Body of pancreas (tissue), 4 donors: ENCODE data around the gene THG1L. TPM values are rescaled to one million over a fixed set of nuclear protein-coding genes. Genes with fewer than 3 reads are reported as not detected.

Source experiments
- ATAC-seq: fragments of 150-250 bp; one replicate; pipeline ENCODE4 v1.9.1; 2016
- DNase-seq, 4 donors: peaks; one replicate each; pipeline ENCODE4 v3.0.0-alpha.2; 2019
- H3K27ac ChIP-seq, 4 donors: fragments of 200-600 bp; sonication (generic); 1 replicate in 3 of 4; 2 replicates in 1 of 4; pipeline versions ENCODE4 v1.5.1 to v1.6.1; 2016 to 2019; ENCODE audit warnings: mild to moderate bottlenecking in 1 of 4, mixed read lengths in 1 of 4, moderate library complexity in 1 of 4
- H3K27me3 ChIP-seq, 2 donors: fragments of 200-600 bp; sonication (generic); one replicate each; pipeline ENCODE4 v1.6.0; 2016; ENCODE audit warnings: mild to moderate bottlenecking in 1 of 2
- H3K36me3 ChIP-seq, 2 donors: fragments of 200-600 bp; sonication (generic); replicated peaks in 1 of 2; 2 replicates each; pipeline ENCODE4 v1.5.1; 2016; ENCODE audit warnings: low read depth in 2 of 2; ENCODE audit not compliant: insufficient read depth in 1 of 2
- H3K4me1 ChIP-seq: fragments of 200-600 bp; sonication (generic); one replicate; pipeline ENCODE4 v1.6.0; 2016
- H3K4me3 ChIP-seq, 2 donors: fragments of 200-600 bp; sonication (generic); 1 replicate in 1 of 2; 2 replicates in 1 of 2; pipeline ENCODE4 v1.5.1; 2016 to 2019
- H3K9me3 ChIP-seq, 3 donors: fragments of 200-600 bp; sonication (generic); 1 replicate in 2 of 3; 2 replicates in 1 of 3; pipeline ENCODE4 v1.5.1; 2016
- POLR2A ChIP-seq, 3 donors: fragments of 450-650 bp; IDR thresholded peaks; one replicate each; pipeline ENCODE4 v1.6.1; 2016; ENCODE audit warnings: antibody characterized with exemption in 3 of 3, mild to moderate bottlenecking in 2 of 3
- WGBS, 2 donors: methylation state at CpG; one replicate each; pipeline ENCODE4 v1.1.5; 2017; 5-methylcytosine and 5-hydroxymethylcytosine counted together
- intact Hi-C: fragments of 100-400 bp; cut with DNase I; formaldehyde crosslinking; loops from one replicate; pipeline ENCODE4 v1.15.1; 2023
- total RNA-seq, 2 donors: library from RNA; depleted of rRNA; stranded (reverse); fragments of >200 nt; gene quantifications; one replicate each; pipeline ENCODE4 v1.1.0, GENCODE V29; 2016
- TF ChIP-seq, protein P1 (sequence below), 7 experiments: fragments of 450-650 bp in 4 of 7; fragments of 200-600 bp in 3 of 7; sonication (generic) in 3 of 7; IDR thresholded peaks; one replicate each; pipeline ENCODE4 v1.5.1; 2016 to 2019; ENCODE audit warnings: antibody characterized with exemption in 7 of 7

Gene THG1L
- total RNA-seq, 2 donors from 2014 or later: 4.4 to 12.5 TPM

DNA sequence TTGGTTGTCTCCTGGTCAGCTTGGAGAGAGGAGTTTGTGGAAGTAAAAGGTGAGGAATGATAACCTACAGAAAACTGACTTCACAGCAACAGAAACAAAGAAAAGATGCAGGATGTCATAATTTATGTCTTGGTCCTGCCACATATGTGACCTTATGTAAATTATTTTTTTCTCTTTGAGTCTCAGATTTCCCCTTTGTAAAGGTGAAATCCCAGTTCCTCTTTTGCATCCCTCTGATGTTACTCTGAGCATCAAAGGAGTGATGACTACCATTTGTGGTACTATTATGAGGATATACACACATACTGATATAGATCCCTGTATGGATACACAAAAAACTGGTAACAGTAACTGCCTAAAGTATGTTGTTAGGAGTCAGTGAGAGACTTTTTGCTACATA is 1.4 kb upstream of the THG1L start:
- Histone ChIP-seq H3K4me3 (no peak overlapping the region), H3K27ac (no peak overlapping the region), H3K36me3 (peaks cover 0 to 3% of the 10 kb centered on the region in 2 donors), H3K9me3 (no peaks in the 10 kb centered on the region), H3K4me1 (peaks cover 8% of the 10 kb centered on the region), H3K27me3 (no peaks in the 10 kb centered on the region)
- DNase-seq: no peak
- no peak for ATAC-seq
- intact Hi-C loops: no loop called here
- TF ChIP-seq POLR2A (IDR thresholded peaks at IDR 0.05): no peak
- TF ChIP-seq, protein P1, sequence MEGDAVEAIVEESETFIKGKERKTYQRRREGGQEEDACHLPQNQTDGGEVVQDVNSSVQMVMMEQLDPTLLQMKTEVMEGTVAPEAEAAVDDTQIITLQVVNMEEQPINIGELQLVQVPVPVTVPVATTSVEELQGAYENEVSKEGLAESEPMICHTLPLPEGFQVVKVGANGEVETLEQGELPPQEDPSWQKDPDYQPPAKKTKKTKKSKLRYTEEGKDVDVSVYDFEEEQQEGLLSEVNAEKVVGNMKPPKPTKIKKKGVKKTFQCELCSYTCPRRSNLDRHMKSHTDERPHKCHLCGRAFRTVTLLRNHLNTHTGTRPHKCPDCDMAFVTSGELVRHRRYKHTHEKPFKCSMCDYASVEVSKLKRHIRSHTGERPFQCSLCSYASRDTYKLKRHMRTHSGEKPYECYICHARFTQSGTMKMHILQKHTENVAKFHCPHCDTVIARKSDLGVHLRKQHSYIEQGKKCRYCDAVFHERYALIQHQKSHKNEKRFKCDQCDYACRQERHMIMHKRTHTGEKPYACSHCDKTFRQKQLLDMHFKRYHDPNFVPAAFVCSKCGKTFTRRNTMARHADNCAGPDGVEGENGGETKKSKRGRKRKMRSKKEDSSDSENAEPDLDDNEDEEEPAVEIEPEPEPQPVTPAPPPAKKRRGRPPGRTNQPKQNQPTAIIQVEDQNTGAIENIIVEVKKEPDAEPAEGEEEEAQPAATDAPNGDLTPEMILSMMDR (IDR thresholded peaks at IDR 0.05): no peak

DNA sequence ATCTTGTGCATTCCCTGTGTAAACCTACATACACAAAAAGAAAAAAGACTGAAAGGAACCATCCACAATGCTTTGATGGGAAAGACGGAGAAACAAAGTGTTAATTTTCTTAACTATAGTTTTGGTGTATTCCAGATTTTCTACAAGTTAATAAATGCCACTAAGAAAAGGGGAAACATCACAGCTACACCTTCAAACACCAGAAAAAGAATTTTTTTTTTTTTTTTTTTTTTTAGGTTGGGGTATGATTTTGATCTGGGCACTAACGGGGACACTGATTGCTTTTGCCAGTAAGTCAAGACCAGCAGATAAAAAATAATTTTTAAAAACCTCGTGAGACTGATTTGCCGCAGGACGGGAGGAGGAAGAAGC is 334 bp upstream of the THG1L start:
- H3K27ac ChIP-seq: peak overlapping the region in 3 of 4 donors; percentile 79 to 95 (median 95)
- peaks cover 8% of the 10 kb centered on the region for H3K4me1 ChIP-seq
- TF ChIP-seq, protein P1 (IDR thresholded peaks at IDR 0.05): no peak
- TF ChIP-seq POLR2A (IDR thresholded peaks at IDR 0.05): no peak
- H3K36me3 ChIP-seq: peaks cover 0 to 5% of the 10 kb centered on the region in 2 donors
- no peak overlapping the region for H3K4me3 ChIP-seq
- WGBS, 2 donors: 15 to 19% methylated on average over 5 of the region's 5 CpGs
- ATAC-seq (no peak), DNase-seq (no peak)
- no peaks in the 10 kb centered on the region for H3K9me3 ChIP-seq
- intact Hi-C loops: no loop called here
- no peaks in the 10 kb centered on the region for H3K27me3 ChIP-seq

DNA sequence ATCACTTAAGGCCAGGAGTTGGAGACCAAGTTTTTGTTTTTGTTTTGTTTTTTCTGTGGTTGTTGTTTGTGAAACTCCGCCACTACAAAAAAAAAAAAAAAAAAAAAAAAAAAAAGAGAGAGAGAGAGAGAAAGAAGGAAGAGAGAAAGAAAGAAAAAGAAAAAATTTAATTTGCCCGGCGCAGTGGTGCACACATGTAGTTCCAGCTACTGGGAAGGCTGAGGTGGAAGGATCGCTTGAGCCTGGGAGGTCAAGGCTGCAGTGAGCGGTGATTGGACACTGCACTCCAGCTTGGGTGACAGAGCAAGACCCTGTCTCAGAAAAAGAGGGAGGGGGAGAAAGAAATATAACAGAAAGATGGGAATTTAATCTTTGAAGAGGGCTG is 902 bp downstream of the THG1L start:
- Histone ChIP-seq H3K4me3 (no peak overlapping the region), H3K9me3 (no peaks in the 10 kb centered on the region), H3K27me3 (no peaks in the 10 kb centered on the region), H3K36me3 (peaks cover 0 to 5% of the 10 kb centered on the region in 2 donors), H3K4me1 (peaks cover 8% of the 10 kb centered on the region), H3K27ac (peak overlapping the region in 2 of 4 donors; percentile 95)
- intact Hi-C loops: no loop called here
- WGBS, 2 donors: 74 to 86% methylated on average over 5 of the region's 5 CpGs
- DNase-seq (no peak), ATAC-seq (no peak)
- no peak for TF ChIP-seq POLR2A (IDR thresholded peaks at IDR 0.05)
- TF ChIP-seq, protein P1 (IDR thresholded peaks at IDR 0.05): no peak

DNA sequence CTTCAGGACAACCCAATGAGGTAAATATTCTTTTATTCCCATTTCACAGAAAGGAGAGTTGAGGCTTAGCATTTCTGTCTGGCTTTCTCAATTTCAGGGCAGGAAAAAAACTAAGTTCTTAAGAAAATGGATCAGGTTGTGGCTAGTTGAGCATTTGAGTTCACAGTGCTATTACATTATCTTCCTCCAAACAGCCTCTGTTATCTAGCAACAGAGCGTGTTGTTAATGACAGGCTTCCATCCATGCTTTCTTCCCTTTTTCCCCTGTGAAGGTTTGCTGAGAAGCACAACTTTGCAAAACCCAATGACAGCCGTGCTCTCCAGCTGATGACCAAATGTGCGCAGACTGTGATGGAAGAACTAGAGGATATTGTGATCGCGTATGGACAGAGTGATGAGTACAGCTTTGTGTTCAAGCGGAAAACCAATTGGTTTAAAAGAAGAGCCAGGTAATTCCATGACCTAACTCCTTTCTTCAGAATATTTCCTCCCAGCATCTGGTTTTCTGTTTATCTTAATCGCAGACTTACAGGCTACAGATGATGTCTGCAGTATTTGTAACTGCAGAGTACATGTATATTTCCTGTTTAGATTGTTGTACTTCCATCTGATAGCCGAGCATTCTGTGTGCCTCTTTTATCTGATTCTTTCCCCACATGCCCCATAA is 1.5 kb downstream of the THG1L start:
- Histone ChIP-seq H3K4me3 (no peak overlapping the region), H3K4me1 (peaks cover 8% of the 10 kb centered on the region), H3K27ac (no peak overlapping the region), H3K27me3 (no peaks in the 10 kb centered on the region), H3K36me3 (peaks cover 0 to 5% of the 10 kb centered on the region in 2 donors), H3K9me3 (no peaks in the 10 kb centered on the region)
- intact Hi-C loops: no loop called here
- WGBS, 2 donors: 93 to 94% methylated on average over 8 of the region's 8 CpGs
- ATAC-seq (no peak), DNase-seq (no peak)
- TF ChIP-seq, protein P1 (IDR thresholded peaks at IDR 0.05): no peak
- no peak for TF ChIP-seq POLR2A (IDR thresholded peaks at IDR 0.05)

DNA sequence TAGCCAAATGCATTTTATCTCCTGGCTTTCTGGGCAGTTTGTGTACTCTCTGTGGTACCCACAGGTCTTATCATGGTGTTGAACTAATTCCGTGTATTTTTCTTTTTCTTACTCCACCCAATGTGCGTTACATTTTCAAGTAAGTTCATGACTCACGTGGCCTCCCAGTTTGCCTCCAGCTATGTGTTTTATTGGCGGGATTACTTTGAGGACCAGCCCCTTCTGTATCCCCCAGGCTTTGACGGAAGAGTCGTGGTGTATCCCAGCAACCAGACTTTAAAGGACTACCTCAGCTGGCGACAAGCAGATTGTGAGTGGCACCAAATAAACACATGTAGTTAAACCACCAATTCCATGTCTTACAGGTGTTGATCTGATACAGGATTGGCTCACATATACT is 3.2 kb downstream of the THG1L start:
- Histone ChIP-seq H3K27me3 (no peaks in the 10 kb centered on the region), H3K27ac (no peak overlapping the region), H3K9me3 (no peaks in the 10 kb centered on the region), H3K4me3 (no peak overlapping the region), H3K4me1 (peaks cover 8% of the 10 kb centered on the region), H3K36me3 (peaks cover 0 to 5% of the 10 kb centered on the region in 2 donors)
- DNase-seq (no peak), ATAC-seq (no peak)
- WGBS, 2 donors: 82 to 85% methylated on average over 7 of the region's 7 CpGs
- no peak for TF ChIP-seq POLR2A (IDR thresholded peaks at IDR 0.05)
- TF ChIP-seq, protein P1 (IDR thresholded peaks at IDR 0.05): no peak
- intact Hi-C loops: no loop called here
